ENCODE measurements around the gene TIFAB. TPM values are rescaled to one million over a fixed set of nuclear protein-coding genes. Genes with fewer than 3 reads are reported as not detected.

TIFAB gene
- total RNA-seq, 1 donor from 2014 or later = not detected

DNA sequence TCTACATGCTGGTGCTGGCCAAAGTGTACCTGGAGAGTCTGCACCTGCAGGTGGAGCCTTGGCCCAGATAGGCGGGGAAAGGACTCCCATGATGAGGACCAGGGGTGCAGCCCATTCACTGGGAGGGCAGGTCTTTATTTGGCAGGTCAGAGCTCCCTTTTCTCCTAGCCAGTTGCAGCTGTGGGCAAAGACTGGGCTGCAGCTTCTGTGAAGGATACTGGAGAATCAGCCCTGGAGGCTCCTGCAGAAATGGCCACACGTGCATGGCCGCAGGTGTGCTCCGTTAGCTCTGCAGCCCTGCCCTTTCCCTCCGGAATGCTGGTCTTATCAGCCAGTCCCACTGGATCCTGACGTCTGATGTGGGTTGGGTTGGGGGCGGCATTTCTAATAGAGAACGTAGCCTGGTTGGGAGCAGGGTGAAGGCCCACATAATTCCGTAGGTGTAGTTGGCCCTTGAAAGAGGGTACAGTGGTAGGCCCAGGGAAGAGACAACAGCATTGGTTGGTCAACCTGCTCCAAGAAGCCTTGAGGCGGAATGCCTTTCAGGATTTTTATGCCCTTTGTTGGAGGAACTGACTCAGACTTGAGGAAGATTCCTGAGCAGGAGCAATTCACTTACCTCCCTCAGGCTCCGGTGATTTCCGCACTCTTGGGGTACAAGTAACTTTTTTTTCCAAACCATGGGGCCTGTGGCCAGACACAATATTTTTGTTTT is 22.0 kb upstream of the TIFAB start:
- H3K4me3 ChIP-seq (ENCODE audit: low read depth, low read length) = no peak overlapping the region
- TF ChIP-seq CTCF (conservative IDR thresholded peaks at IDR 0.05; ENCODE audit: low read depth, low read length) = no peak
- no peak for DNase-seq (ENCODE audit: low read depth)

GRCh38 chr5:135472141-135472540 is 20.0 kb upstream of the TIFAB start:
- DNase-seq (ENCODE audit: low read depth) = no peak
- no peak for TF ChIP-seq CTCF (conservative IDR thresholded peaks at IDR 0.05; ENCODE audit: low read depth, low read length)
- H3K4me3 ChIP-seq (ENCODE audit: low read depth, low read length) = no peak overlapping the region

GRCh38 chr5:135471726-135472125 is 19.6 kb upstream of the TIFAB start:
- no peak for TF ChIP-seq CTCF (conservative IDR thresholded peaks at IDR 0.05; ENCODE audit: low read depth, low read length)

GRCh38 chr5:135469911-135470310 is 17.8 kb upstream of the TIFAB start:
- no peak for DNase-seq (ENCODE audit: low read depth)
- TF ChIP-seq CTCF (conservative IDR thresholded peaks at IDR 0.05; ENCODE audit: low read depth, low read length) = no peak
- H3K4me3 ChIP-seq (ENCODE audit: low read depth, low read length) = no peak overlapping the region

More at GRCh38 chr5:135471726-135472125, 19.6 kb upstream of the TIFAB start:
- no peak overlapping the region for H3K4me3 ChIP-seq (ENCODE audit: low read depth, low read length)
- no peak for DNase-seq (ENCODE audit: low read depth)

GRCh38 chr5:135468541-135468940 is 16.4 kb upstream of the TIFAB start:
- H3K4me3 ChIP-seq (ENCODE audit: low read depth, low read length) = no peak overlapping the region
- DNase-seq (ENCODE audit: low read depth) = no peak
- no peak for TF ChIP-seq CTCF (conservative IDR thresholded peaks at IDR 0.05; ENCODE audit: low read depth, low read length)

DNA sequence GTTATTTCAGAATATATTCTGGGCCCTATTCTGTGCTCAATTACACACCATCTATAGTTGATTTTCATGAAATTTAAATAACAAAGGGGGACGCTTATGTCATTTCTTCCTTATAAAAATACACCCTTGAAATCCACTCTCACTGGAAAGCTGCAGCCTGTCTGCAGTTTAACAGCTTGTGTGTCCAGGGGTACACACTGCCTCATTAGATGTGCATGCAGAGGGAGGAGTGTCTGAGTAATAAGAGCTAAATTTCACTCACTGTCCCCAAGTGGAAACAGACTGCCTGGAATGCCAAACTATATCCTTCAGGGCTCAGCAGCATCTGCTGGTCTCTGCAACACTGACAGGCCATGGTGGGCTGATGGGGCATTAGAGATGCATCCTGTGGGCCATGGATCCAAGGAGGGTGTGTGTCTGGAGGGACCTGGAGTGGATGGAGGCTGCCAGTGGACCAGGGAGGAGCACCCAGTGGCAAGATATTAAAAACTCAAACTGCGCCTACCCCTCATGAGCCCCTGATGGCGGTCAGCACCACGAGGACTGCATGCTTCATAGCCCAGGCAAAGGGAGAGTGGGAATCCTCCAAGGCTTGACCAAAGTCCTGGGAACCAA is 15.8 kb upstream of the TIFAB start:
- H3K4me3 ChIP-seq (ENCODE audit: low read depth, low read length) = no peak overlapping the region
- DNase-seq (ENCODE audit: low read depth) = no peak
- no peak for TF ChIP-seq CTCF (conservative IDR thresholded peaks at IDR 0.05; ENCODE audit: low read depth, low read length)

All from epithelial cell of proximal tubule (primary cell).